ENCODE data around the gene LYG2.
"Not testable (repeated sequence)": the region's sequence is repeated elsewhere in the genome, so short reads cannot be mapped to it uniquely, and the experiment has no call there.

The LYG2 gene

DNA sequence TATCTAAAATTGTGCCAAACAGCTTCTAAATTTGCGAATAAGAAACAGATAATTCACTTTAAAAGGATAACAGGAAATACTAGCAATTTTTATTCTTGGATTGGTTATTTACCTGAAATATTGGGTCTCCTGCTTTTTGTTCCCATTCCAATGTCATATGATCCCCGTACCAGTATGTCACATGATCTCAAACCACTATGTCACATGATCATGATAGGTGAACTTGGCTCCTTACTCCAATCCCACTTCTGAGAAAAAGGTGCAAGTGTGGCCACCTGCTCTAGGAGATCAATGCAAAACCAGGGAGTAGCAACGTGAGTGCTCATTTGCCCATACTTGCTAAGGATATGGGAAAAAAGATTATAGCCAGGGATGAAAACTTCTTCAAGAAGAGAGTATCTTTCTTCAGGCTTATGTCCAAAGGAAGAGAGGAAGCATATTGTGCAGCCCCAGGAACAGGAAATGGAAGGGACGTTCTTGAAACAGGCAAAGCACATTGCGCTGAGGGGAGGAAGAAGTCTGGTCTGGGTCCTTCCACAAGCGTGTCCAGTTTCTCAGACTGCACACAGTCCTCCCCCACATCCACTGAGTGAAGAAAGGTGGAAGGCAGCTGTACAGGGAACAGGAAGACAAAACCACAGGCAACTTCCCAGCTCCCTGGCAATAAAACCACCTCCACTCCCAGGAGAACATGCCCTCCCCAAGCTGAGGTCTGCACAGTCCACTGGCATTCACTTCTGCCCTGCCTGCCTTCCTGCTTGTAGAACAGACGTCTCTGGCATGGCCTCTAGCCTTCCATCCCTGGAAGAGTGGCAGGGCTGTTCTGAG lies at the start of gene LYG2:
Gene LYG2, minus strand, starts transcription at position 176 of the 828 bp plus-strand sequence. CDS start 1,406 bp downstream, outside the sequence.
- no peak for DNase-seq

DNA sequence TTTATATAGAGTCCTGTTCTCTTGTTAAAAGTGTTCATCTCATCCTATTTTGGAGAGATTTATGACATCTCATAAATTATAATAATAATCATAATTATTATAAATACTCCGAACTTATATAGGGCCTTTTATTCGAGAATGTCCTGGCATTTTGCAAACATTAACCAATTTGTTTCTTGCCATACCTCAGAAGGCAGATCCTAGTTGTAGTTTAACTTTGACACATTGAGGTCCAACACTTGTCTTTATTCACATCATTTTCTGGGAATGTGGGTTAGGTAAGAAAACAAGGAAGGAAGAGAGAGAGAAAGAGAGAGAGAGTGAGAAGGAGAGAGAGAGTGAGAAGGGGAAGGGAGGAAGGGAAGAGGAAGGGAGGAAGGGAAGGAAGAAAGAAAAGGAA lies 45.6 kb upstream of the LYG2 start, which contains the start of gene LYG1:
Gene LYG1, minus strand, starts transcription at position 101 of the 400 bp plus-strand sequence. CDS start 5,527 bp downstream, outside the sequence.
- DNase-seq: not testable (repeated sequence)

- DNase-seq: no peak
Observed at GRCh38 chr2:99299580-99299979, 44.1 kb upstream of the LYG2 start.

- no peak for DNase-seq
Observed at GRCh38 chr2:99297994-99298393, 42.5 kb upstream of the LYG2 start.

DNA sequence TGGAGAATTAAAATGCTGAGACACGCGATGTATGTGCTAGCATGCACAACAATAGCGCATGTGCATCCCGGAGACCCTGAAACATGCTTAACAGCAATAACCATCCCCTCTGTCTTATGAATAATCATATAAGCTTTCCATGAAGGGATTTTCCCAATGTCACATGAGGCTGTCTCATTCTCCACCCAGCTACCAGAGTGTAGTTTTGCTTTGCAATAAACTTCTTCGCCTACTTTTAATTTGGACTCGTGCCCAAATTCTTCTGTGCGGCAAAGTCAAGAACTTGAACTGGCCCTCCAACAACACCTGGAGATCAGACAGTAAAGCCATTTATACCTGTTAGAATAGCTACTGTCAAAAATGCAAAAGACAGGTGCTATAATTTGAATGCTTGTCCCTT lies 30.1 kb upstream of the LYG2 start:
- DNase-seq: no peak

GRCh38 chr2:99279969-99280695 lies 24.7 kb upstream of the LYG2 start:
- no peak for DNase-seq

GRCh38 chr2:99278793-99279291 lies 23.4 kb upstream of the LYG2 start:
- DNase-seq: no peak

- not testable (repeated sequence) for DNase-seq
Observed at GRCh38 chr2:99278195-99278765, 22.8 kb upstream of the LYG2 start.

DNA sequence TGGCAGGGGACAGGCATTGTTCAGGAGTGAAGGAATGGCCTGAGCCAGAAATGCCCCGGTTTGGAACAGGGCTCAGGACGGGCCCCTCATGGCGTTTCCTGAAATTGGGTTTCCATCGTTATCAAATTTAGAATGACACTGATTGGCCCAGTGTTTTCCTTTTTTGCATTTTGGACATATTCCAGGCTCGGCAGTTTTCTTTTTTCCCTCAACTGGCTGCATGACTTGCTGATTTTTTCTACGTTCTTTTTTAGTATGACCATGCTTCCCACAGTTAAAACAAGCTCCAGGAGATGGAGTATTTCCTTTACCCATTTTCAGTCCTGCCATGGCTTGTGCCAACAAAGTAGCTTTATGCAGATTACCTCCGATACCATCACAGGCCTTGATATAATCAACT lies 20.4 kb upstream of the LYG2 start:
- DNase-seq: no peak

- DNase-seq: no peak
Observed at GRCh38 chr2:99261242-99261641, 5.8 kb upstream of the LYG2 start.

DNA sequence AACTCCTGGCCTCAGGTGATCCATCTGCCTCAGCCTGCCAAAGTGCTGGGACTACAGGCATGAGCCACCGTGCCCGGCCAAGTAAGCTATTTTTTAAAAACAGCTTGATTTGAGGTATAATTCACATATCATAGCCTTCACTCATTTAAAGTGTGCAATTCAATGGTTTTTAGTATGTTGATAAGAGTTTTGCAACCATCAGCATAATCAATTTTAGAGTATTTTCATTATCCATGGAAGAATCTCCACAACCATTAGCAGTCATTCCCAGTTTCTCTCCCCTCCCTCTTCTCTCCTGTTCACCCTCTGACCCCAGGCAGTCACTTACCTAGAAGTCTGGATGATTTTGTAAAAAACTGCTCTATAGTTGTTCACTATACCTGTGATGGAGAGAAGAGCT lies 4.7 kb upstream of the LYG2 start:
- no peak for DNase-seq

- DNase-seq: no peak
Observed at GRCh38 chr2:99259465-99259864, 4.0 kb upstream of the LYG2 start.

GRCh38 chr2:99256677-99257076 lies 1.2 kb upstream of the LYG2 start:
- DNase-seq: no peak

DNA sequence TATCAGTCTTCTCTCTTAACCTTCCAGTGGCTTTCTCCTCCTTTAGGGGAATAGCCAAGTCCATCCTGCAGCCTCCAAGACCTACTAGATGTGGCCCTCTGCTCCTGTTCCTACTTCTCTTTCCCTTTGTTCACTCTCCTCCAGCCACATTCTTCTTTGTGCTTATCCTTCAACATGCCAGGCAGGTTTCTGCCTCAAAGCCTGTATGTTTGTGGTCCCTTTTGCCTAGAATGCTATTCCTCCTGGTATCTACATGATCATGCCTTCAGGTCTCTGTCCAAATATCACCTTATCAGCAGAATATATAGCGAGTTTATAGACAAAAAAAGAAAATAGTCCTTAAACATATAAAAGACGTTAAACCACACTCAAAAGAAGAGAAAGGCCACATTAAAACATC lies 5.5 kb downstream of the LYG2 start:
- DNase-seq: no peak

DNA sequence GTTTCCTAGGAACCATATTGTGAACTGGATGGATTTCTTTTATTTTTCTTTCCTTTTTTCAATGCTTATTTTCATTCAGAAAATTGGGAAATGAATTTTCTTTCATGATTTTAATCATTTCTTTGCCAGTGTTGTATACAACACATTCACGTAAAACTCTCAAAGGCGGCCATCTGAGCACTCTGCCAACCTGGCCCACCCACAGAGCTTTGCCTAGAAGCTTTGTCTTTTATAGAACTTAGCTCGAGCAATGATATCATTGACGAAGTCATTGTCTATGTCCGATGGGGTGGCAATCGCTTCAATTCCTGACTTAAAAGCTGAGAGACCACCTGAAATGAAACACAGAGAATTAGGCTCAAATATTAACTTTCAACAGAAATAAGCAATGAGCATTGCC lies 13.3 kb downstream of the LYG2 start:
- no peak for DNase-seq

- no peak for DNase-seq
Observed at GRCh38 chr2:99240431-99240830, 15.0 kb downstream of the LYG2 start.

- DNase-seq: no peak
Observed at GRCh38 chr2:99238599-99238998, 16.9 kb downstream of the LYG2 start.

DNA sequence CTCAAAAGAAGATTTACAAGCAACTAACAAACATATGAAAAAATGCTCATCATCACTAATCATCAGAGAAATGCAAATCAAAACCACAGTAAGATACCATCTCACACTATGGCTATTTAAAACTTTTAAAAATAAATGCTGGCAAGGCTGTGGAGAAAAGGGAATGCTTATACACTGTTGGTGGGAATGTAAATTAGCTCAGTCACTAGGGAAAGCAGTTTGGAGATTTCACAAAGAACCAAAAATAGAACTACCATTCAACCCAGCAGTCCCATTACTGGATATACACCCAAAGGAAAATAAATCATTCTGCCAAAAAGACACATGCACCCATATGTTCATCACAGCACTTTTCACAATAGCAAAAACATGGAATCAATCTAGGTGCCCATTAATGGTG lies 22.3 kb downstream of the LYG2 start:
- not testable (repeated sequence) for DNase-seq

DNA sequence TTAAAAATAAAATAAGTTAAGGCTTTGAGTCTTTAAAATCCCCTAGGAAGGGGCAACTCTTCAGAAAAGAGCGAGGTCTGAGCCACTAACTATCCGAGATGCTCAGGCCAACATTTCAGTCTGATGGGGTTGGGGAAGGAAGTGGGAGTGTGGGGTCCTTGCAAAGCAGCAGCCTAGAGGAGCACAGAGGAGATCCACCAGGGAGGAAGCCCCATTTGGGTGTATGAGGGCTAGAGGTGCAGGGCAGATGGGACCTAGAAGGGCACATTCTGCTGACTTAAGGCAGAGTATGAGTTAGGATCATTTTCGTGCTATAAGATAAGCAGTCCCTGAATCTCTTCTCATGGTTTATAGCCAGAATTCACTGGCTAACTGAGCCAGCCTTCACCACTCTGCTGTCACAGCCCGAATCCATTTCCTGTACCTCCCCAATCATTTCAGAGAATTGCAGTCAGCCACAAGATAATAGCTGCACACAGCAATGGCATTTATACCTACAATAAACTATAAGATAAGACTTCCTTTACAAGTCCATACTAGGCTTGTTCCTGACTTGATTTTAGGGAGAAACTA lies 37.5 kb downstream of the LYG2 start:
- no peak for DNase-seq

DNA sequence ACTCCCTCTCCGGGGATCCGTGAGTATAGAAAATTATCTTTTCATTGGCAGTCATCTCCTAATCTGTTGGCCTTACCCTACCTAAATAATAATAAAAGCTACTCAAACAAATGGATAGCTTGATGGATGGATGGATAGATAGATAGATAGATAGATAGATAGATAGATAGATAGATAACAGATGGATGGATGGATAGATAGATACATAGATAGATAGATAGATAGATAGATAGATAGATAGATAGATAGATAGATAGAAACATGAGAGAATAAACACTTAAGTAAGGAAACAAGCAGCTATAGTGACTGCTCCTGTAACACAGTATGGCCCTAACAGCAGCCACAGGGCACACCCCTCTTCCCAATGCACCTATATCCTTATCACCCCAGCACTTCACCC lies 39.4 kb downstream of the LYG2 start:
- no peak for DNase-seq

DNA sequence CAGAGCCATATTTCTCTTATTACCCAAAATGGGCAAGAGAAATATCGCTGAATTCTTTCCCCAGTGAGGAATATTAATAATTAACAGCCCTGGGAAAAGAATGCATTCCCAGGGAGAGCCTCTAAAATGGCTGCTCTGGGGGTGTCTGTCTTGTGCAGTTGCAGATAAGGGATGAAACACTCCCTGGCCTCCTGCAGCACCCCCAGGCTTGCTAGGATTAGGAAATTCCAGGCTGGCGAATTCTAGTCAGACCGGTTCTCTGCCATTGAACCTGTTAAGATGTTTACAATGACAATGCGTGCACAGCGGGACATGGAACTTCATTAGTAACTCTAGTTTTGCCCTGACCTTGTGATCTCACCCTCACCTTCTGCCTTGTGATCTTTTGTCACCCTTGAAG lies 50.0 kb downstream of the LYG2 start:
- DNase-seq: no peak

- DNase-seq: no peak
Observed at GRCh38 chr2:99201959-99202678, 53.3 kb downstream of the LYG2 start.

Measured in NCI-H69 (cell line).